Measurements from ENCODE around the gene HLA-DOA.

GRCh38 chr6:32979720-32980487 lies 29.5 kb downstream of the HLA-DOA start:
- no peak for TF ChIP-seq CTCF (IDR thresholded peaks at IDR 0.05; ENCODE audit: poor library complexity)
- no peak for TF ChIP-seq EZH2 (IDR thresholded peaks at IDR 0.05; ENCODE audit: borderline replicate concordance)
- no peak for TF ChIP-seq EZH2phosphoT487 (IDR thresholded peaks at IDR 0.05; ENCODE audit: low read depth, severe bottlenecking, unreplicated experiment)

Measured in hepatocyte (in vitro differentiated cells).